ENCODE results near the gene RTP2.

GRCh38 chr3:187737006-187737367, 34.6 kb upstream of the RTP2 start:
- TF ChIP-seq POLR2A (IDR thresholded peaks at IDR 0.05; ENCODE audit: low read depth, low read length) (no peak), TAF1 (IDR thresholded peaks at IDR 0.05; ENCODE audit: low read depth, low read length) (no peak), POLR2AphosphoS5 (IDR thresholded peaks at IDR 0.05; ENCODE audit: low read depth, low read length) (no peak)
